SU-DHL-6 (cell line): ENCODE measurements around the gene GAS7.

Experiments used
- H2AFZ ChIP-seq: fragments of 200-600 bp; sonication (generic); 2 replicates; pipeline ENCODE4 v1.6.1; 2014; ENCODE audit warnings: low read depth, mild to moderate bottlenecking, moderate library complexity, mixed read lengths, antibody characterized with exemption, low read length; ENCODE audit not compliant: severe bottlenecking
- H3F3A ChIP-seq: fragments of 200-600 bp; shearing (Covaris generic); 2 replicates; pipeline ENCODE4 v1.6.0; 2016; ENCODE audit warnings: antibody characterized with exemption, mild to moderate bottlenecking; ENCODE audit not compliant: insufficient read depth
- H3K27ac ChIP-seq: fragments of 200-600 bp; sonication (generic); 2 replicates; pipeline ENCODE4 v1.5.1; 2016; ENCODE audit warnings: low read depth, mild to moderate bottlenecking, low read length, moderate library complexity, mixed read lengths
- H3K27me3 ChIP-seq: fragments of 200-600 bp; sonication (generic), shearing (Covaris generic); 2 replicates; pipeline ENCODE4 v1.6.0; 2014; ENCODE audit warnings: mild to moderate bottlenecking, low read length
- H3K36me3 ChIP-seq: fragments of 200-600 bp; sonication (generic); 2 replicates; pipeline ENCODE4 v1.6.1; 2014; ENCODE audit warnings: mild to moderate bottlenecking, low read length, mixed read lengths
- H3K4me2 ChIP-seq: fragments of 300-600, 200-600 bp; shearing (Covaris generic), sonication (generic); 2 replicates; pipeline ENCODE4 v1.6.0; 2014; ENCODE audit warnings: low read length, low read depth, mild to moderate bottlenecking; ENCODE audit not compliant: poor library complexity, severe bottlenecking
- H3K4me3 ChIP-seq: fragments of 200-600 bp; sonication (generic); 2 replicates; pipeline ENCODE4 v1.5.1; 2014; ENCODE audit warnings: antibody characterized with exemption, low read length, mild to moderate bottlenecking, mixed read lengths; ENCODE audit not compliant: insufficient read depth, poor library complexity, severe bottlenecking
- H3K79me2 ChIP-seq: fragments of 200-600 bp; sonication (generic); 2 replicates; pipeline ENCODE4 v1.6.1; 2014; ENCODE audit warnings: mild to moderate bottlenecking, low read length, moderate library complexity; ENCODE audit not compliant: insufficient read depth
- H3K9ac ChIP-seq: fragments of 200-600 bp; sonication (generic); 2 replicates; pipeline ENCODE4 v1.7.0; 2014; ENCODE audit warnings: mild to moderate bottlenecking, low read length
- H3K9me2 ChIP-seq: fragments of 200-600 bp; sonication (generic); replicated peaks from 2 replicates; pipeline ENCODE4 v1.6.1; 2014; ENCODE audit warnings: low read length; ENCODE audit not compliant: insufficient read depth
- H3K9me3 ChIP-seq: fragments of 200-600 bp; sonication (generic); 2 replicates; pipeline ENCODE4 v1.6.1; 2014; ENCODE audit warnings: low read length, mixed read lengths; ENCODE audit not compliant: insufficient read depth
- H4K20me1 ChIP-seq: fragments of 200-600 bp; sonication (generic); 2 replicates; pipeline ENCODE4 v1.6.1; 2014; ENCODE audit warnings: low read depth, mild to moderate bottlenecking, antibody characterized with exemption, low read length, moderate library complexity, mixed read lengths
- EZH2phosphoT487 ChIP-seq: fragments of 200-600 bp; sonication (generic), shearing (Covaris generic); conservative IDR thresholded peaks from 2 replicates; pipeline ENCODE4 v1.6.1; 2018; ENCODE audit warnings: mild to moderate bottlenecking, antibody characterized with exemption, low read length, moderate library complexity, mixed read lengths
- TF ChIP-seq, protein P1 (sequence below): fragments of 200-600 bp; sonication (generic); IDR thresholded peaks from one replicate; pipeline ENCODE4 v1.5.1; 2017; ENCODE audit warnings: antibody characterized with exemption, mild to moderate bottlenecking, low read length, moderate library complexity; ENCODE audit not compliant: insufficient read depth, poor library complexity, severe bottlenecking

Gene GAS7

DNA sequence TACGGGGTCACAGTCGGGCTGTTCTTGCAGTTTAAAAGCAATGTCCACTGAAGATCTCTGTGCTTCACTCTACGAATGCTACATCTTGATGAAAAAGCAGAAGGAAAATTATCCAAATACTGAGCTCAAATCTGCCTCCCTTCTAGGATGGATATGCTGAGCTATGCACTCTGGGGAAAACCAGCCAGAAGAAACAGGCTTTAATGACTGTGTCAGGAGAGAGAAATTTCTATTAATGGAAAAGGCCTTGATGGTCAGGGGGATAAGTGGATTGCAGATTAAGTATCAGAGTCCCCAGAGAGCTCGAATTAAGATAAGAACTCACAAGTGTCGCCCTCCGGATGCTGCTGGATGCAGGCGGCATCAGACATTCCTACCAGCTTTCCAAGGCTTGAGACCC is 253.7 kb downstream of the GAS7 start:
- H3K27ac ChIP-seq: no peak overlapping the region
- H3K36me3 ChIP-seq: no peaks in the 10 kb centered on the region
- no peaks in the 10 kb centered on the region for H3K9me2 ChIP-seq
- H3K4me3 ChIP-seq: no peak overlapping the region
- TF ChIP-seq EZH2phosphoT487: no peak
- TF ChIP-seq, protein P1, sequence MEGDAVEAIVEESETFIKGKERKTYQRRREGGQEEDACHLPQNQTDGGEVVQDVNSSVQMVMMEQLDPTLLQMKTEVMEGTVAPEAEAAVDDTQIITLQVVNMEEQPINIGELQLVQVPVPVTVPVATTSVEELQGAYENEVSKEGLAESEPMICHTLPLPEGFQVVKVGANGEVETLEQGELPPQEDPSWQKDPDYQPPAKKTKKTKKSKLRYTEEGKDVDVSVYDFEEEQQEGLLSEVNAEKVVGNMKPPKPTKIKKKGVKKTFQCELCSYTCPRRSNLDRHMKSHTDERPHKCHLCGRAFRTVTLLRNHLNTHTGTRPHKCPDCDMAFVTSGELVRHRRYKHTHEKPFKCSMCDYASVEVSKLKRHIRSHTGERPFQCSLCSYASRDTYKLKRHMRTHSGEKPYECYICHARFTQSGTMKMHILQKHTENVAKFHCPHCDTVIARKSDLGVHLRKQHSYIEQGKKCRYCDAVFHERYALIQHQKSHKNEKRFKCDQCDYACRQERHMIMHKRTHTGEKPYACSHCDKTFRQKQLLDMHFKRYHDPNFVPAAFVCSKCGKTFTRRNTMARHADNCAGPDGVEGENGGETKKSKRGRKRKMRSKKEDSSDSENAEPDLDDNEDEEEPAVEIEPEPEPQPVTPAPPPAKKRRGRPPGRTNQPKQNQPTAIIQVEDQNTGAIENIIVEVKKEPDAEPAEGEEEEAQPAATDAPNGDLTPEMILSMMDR: no peak
- no peaks in the 10 kb centered on the region for H3F3A ChIP-seq
- H4K20me1 ChIP-seq: no peaks in the 10 kb centered on the region
- H3K9ac ChIP-seq: no peak overlapping the region
- H3K27me3 ChIP-seq: no peaks in the 10 kb centered on the region
- H3K79me2 ChIP-seq: no peaks in the 10 kb centered on the region
- no peaks in the 10 kb centered on the region for H3K9me3 ChIP-seq
- no peak overlapping the region for H3K4me2 ChIP-seq
- H2AFZ ChIP-seq: no peak overlapping the region

DNA sequence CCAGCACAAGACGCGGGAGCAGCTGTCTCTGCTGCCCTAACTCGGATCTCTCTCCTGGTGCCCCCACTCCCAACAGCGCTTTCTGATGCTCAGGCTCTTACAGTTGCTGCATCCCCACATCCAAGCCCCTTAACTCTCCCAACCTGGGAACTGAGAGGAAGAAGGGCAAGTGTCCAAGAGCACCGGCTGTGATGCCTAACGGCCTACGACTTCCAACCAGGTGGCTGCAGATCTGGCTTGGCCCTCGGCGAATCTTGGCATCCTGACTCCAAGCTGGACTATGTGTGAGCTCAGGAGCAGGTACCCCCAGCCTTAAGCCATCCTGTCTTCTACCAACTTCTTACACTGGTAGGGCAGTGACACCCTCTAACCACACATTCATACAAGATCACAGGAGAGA is 255.1 kb downstream of the GAS7 start:
- Histone ChIP-seq H3K9me2 (no peaks in the 10 kb centered on the region), H2AFZ (no peak overlapping the region), H3K27ac (no peak overlapping the region), H3K27me3 (no peaks in the 10 kb centered on the region), H4K20me1 (no peaks in the 10 kb centered on the region), H3F3A (no peaks in the 10 kb centered on the region), H3K4me3 (no peak overlapping the region), H3K9ac (no peak overlapping the region), H3K36me3 (no peaks in the 10 kb centered on the region), H3K9me3 (no peaks in the 10 kb centered on the region), H3K4me2 (no peak overlapping the region), H3K79me2 (no peaks in the 10 kb centered on the region)
- TF ChIP-seq, protein P1: no peak
- TF ChIP-seq EZH2phosphoT487: no peak

DNA sequence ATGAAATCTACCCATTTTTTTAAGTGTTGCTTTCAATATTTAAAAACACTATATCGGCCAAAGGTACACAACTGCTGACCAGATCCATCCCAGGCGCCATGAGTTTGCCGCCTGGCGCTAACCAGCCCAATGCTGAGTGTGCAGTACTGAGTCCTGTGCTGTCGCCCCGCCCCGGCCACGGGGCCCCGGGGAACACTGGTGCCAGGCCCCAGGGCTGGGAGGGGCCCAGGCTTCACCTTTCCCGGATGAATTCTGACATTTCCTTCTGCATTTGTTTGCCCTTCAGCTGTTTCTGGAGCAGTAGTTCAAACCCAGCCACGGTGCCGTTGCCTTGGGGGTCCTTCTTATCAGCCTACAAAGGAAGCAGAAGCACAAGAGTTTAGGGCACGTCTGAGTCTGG is 255.5 kb downstream of the GAS7 start:
- Histone ChIP-seq H4K20me1 (no peaks in the 10 kb centered on the region), H3K9me3 (no peaks in the 10 kb centered on the region), H3K9me2 (no peaks in the 10 kb centered on the region), H2AFZ (no peak overlapping the region), H3K79me2 (no peaks in the 10 kb centered on the region), H3K27me3 (no peaks in the 10 kb centered on the region), H3F3A (no peaks in the 10 kb centered on the region), H3K27ac (no peak overlapping the region), H3K4me2 (no peak overlapping the region), H3K36me3 (no peaks in the 10 kb centered on the region), H3K4me3 (no peak overlapping the region), H3K9ac (no peak overlapping the region)
- TF ChIP-seq EZH2phosphoT487: no peak

DNA sequence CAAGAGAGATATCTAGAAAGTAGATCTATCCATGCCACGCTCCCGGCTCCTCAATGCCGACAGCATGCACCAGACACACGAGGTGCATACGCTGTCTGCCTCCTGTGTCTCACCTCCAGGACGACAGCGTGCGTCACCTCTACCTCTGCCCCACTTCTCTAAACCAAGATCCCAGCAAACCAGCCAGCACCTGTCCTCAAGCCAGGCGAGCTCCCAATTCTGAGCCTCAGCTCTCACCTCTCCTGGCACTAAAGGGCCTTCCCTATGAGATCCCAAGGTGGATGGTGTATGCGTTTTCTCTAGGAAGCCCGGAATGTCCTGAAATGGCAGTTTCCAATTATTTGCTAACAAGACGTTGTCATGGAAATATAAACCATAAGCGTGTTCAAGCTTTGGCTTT is 257.1 kb downstream of the GAS7 start:
- H3K9me2 ChIP-seq: no peaks in the 10 kb centered on the region
- H3K9ac ChIP-seq: no peak overlapping the region
- no peak overlapping the region for H3K27ac ChIP-seq
- no peak for TF ChIP-seq EZH2phosphoT487
- TF ChIP-seq, protein P1: no peak
- H3K36me3 ChIP-seq: no peaks in the 10 kb centered on the region
- H2AFZ ChIP-seq: no peak overlapping the region
- H3K4me3 ChIP-seq: no peak overlapping the region
- no peaks in the 10 kb centered on the region for H3K9me3 ChIP-seq
- H3K79me2 ChIP-seq: no peaks in the 10 kb centered on the region
- H4K20me1 ChIP-seq: no peaks in the 10 kb centered on the region
- no peaks in the 10 kb centered on the region for H3K27me3 ChIP-seq
- H3K4me2 ChIP-seq: no peak overlapping the region
- H3F3A ChIP-seq: no peaks in the 10 kb centered on the region
